GM12872 (cell line): ENCODE measurements around the gene FN1.

Experiments
- CTCF ChIP-seq: IDR thresholded peaks from 3 replicates; pipeline ENCODE4 v1.5.1; 2011; ENCODE audit warnings: low read depth, mild to moderate bottlenecking, low read length, moderate library complexity; ENCODE audit not compliant: insufficient read depth

The FN1 gene

GRCh38 chr2:215367662-215368492 lies 68.0 kb downstream of the FN1 start:
- no peak for TF ChIP-seq CTCF

- TF ChIP-seq CTCF, result no peak
Observed at GRCh38 chr2:215366440-215367032, 69.3 kb downstream of the FN1 start.

- no peak for TF ChIP-seq CTCF
Observed at GRCh38 chr2:215365184-215365658, 70.6 kb downstream of the FN1 start.

GRCh38 chr2:215364157-215365155 lies 71.4 kb downstream of the FN1 start:
- no peak for TF ChIP-seq CTCF

GRCh38 chr2:215363461-215364156 lies 72.3 kb downstream of the FN1 start:
- no peak for TF ChIP-seq CTCF

- no peak for TF ChIP-seq CTCF
Observed at GRCh38 chr2:215363039-215363438, 72.8 kb downstream of the FN1 start.

GRCh38 chr2:215362562-215362904 lies 73.3 kb downstream of the FN1 start:
- TF ChIP-seq CTCF, result no peak
